ENCODE results near the gene SPG7.

GRCh38 chr16:89502081-89502843, 5.9 kb upstream of the SPG7 start:
- TF ChIP-seq CTCF (IDR thresholded peaks at IDR 0.05; ENCODE audit: poor library complexity, severe bottlenecking) (no peak), POLR2AphosphoS5 (IDR thresholded peaks at IDR 0.05) (no peak), EZH2 (IDR thresholded peaks at IDR 0.05; ENCODE audit: borderline replicate concordance, insufficient read depth, low read length, poor library complexity, severe bottlenecking) (no peak), SMC3 (conservative IDR thresholded peaks at IDR 0.05; ENCODE audit: poor library complexity) (no peak), EP300 (conservative IDR thresholded peaks at IDR 0.05; ENCODE audit: poor library complexity, severe bottlenecking) (no peak), MXI1 (conservative IDR thresholded peaks at IDR 0.05; ENCODE audit: poor library complexity, severe bottlenecking) (no peak)
- TF ChIP-seq, protein P1, sequence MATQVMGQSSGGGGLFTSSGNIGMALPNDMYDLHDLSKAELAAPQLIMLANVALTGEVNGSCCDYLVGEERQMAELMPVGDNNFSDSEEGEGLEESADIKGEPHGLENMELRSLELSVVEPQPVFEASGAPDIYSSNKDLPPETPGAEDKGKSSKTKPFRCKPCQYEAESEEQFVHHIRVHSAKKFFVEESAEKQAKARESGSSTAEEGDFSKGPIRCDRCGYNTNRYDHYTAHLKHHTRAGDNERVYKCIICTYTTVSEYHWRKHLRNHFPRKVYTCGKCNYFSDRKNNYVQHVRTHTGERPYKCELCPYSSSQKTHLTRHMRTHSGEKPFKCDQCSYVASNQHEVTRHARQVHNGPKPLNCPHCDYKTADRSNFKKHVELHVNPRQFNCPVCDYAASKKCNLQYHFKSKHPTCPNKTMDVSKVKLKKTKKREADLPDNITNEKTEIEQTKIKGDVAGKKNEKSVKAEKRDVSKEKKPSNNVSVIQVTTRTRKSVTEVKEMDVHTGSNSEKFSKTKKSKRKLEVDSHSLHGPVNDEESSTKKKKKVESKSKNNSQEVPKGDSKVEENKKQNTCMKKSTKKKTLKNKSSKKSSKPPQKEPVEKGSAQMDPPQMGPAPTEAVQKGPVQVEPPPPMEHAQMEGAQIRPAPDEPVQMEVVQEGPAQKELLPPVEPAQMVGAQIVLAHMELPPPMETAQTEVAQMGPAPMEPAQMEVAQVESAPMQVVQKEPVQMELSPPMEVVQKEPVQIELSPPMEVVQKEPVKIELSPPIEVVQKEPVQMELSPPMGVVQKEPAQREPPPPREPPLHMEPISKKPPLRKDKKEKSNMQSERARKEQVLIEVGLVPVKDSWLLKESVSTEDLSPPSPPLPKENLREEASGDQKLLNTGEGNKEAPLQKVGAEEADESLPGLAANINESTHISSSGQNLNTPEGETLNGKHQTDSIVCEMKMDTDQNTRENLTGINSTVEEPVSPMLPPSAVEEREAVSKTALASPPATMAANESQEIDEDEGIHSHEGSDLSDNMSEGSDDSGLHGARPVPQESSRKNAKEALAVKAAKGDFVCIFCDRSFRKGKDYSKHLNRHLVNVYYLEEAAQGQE (IDR thresholded peaks at IDR 0.05; ENCODE audit: borderline replicate concordance): no peak

Measured in neural cell (in vitro differentiated cells).